ENCODE data around the gene SLMAP.

The SLMAP gene

GRCh38 chr3:57956833-57957174 lies 200.7 kb downstream of the SLMAP start:
- ATAC-seq = no peak
- Mint-ChIP-seq H3K27ac (no peak overlapping the region), H3K9me3 (no peaks in the 10 kb centered on the region)

GRCh38 chr3:57957824-57958223 lies 201.7 kb downstream of the SLMAP start:
- Mint-ChIP-seq H3K4me1 (peaks cover 22% of the 10 kb centered on the region), H3K4me3 (no peak overlapping the region), H3K27ac (peak overlapping the region; percentile 53), H3K36me3 (no peaks in the 10 kb centered on the region), H3K9me3 (no peaks in the 10 kb centered on the region), H3K27me3 (no peaks in the 10 kb centered on the region)
- no peak for ATAC-seq

More at GRCh38 chr3:57956833-57957174, 200.7 kb downstream of the SLMAP start:
- H3K27me3 Mint-ChIP-seq = no peaks in the 10 kb centered on the region
- peaks cover 22% of the 10 kb centered on the region for H3K4me1 Mint-ChIP-seq
- no peak overlapping the region for H3K4me3 Mint-ChIP-seq
- no peaks in the 10 kb centered on the region for H3K36me3 Mint-ChIP-seq

DNA sequence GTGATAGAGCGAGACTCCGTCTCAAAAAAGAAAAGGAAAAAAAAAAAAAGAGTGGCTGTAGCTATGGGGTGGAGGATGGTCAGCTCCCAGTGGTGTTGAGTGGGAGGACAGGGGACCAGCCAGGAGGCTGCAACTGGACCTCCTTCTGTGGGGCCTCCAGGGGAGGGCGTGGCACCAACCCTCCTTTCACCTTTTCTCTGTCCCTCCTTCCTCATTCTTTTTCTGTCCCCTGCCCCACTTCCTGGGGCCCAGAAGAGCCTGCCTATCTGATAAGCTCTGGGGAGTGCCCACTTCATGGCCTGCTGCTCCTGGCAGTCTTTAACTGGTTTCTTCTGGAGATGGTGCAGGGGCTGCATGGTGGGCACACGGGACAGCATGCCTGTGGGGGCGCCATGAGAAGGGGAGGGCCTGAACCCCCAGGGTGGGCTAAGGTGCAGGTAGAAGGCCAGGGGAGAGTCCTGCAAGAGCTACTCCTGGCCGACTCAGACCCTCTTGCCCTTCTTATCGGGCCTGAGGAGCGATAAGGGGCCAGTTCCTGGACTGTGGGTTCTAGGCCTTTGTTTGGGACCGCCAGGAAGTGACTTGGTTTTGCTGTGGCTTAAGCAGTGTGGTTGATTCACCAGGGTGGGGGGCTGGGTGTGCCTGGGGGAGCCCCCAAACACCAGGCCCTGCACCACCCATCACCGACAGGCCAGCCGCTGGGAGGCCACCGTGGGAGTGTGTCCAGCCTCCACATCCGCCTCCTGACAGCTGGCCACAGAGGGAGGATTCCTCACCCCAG lies 202.7 kb downstream of the SLMAP start:
- Mint-ChIP-seq H3K9me3 (no peaks in the 10 kb centered on the region), H3K27ac (peak overlapping the region; percentile 53), H3K36me3 (no peaks in the 10 kb centered on the region), H3K27me3 (no peaks in the 10 kb centered on the region), H3K4me3 (peak overlapping the region; percentile 46), H3K4me1 (peaks cover 22% of the 10 kb centered on the region)
- peak; percentile 47 for ATAC-seq

DNA sequence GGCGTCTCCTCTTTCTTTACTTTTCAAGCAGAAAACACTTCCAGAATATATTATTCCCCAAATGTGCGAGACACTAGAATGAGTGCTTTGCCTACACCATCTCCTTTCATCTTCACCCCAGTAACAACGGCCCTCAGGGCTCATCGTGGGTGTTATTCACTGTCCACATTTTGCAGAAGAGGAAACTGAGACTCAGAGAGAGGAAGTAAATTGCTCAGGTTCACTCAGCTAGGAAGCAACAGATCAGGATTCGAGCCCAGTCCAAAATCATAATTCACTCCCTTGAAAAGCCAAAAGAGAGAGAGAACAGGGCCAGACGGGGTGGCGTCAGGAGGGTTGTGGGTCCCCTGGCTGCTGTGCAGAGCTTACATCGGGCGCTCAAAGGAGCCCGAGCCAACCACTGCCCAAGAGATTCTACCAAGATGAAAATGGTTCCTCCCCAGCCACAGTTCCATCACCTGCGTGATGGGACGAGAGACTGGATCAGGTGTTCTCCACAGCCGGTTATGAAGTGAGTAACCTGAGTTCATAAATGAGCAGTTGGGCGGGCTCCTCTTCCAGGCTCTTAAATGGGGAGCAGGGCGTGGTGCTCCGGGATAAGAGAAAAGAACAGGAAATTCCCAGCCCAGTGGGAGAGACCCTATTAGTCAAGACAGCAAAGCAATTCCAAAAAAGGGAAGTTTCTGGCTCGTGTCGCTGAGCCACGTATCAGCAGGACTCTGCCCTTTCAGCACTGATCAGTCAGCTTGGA lies 203.5 kb downstream of the SLMAP start:
- Mint-ChIP-seq H3K4me3 (peak overlapping the region; percentile 46), H3K4me1 (peaks cover 22% of the 10 kb centered on the region), H3K9me3 (no peaks in the 10 kb centered on the region), H3K36me3 (no peaks in the 10 kb centered on the region), H3K27ac (peak overlapping the region; percentile 53), H3K27me3 (no peaks in the 10 kb centered on the region)
- peak; percentile 72 for ATAC-seq

- Mint-ChIP-seq H3K36me3 (no peaks in the 10 kb centered on the region), H3K27ac (peak overlapping the region; percentile 53), H3K4me1 (peaks cover 22% of the 10 kb centered on the region), H3K9me3 (no peaks in the 10 kb centered on the region), H3K4me3 (no peak overlapping the region), H3K27me3 (no peaks in the 10 kb centered on the region)
- ATAC-seq = no peak
These were observed 204.0 kb downstream of the SLMAP start for GRCh38 chr3:57960174-57960505.

GRCh38 chr3:57961177-57961827 lies 205.2 kb downstream of the SLMAP start:
- ATAC-seq = no peak
- no peak overlapping the region for H3K4me3 Mint-ChIP-seq
- peaks cover 22% of the 10 kb centered on the region for H3K4me1 Mint-ChIP-seq

DNA sequence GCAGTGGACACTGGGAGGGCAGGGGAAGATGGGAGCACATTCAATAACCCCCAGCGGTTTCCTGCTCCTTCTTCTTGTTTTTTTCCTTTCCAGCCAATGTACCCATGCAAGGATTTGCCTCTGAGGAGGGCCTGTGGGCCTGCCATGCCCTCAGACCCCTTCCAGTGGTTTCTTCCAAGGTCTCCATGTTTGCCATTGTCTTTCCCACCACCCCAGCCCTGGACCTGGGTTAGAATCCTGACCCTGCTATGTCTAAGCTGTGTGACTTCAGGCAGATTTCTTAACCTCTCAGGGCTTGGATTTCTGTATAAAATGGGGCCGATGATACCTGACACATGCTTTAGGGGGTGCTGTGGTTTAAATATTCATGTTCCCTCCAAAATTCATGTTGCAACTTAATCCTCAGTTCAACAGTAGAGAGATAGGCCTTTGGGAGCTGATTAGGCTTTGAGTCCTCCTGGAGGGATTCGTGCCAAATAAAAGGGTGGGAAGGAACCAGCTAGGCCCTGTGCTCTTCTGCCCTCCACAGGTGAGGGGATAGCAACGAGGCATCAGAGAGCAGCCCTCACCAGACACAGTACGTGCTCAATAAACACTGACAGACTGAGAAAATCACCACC lies 205.8 kb downstream of the SLMAP start:
- peaks cover 22% of the 10 kb centered on the region for H3K4me1 Mint-ChIP-seq
- H3K36me3 Mint-ChIP-seq = no peaks in the 10 kb centered on the region
- no peak overlapping the region for H3K4me3 Mint-ChIP-seq
- no peak for ATAC-seq
- H3K27me3 Mint-ChIP-seq = no peaks in the 10 kb centered on the region
- H3K9me3 Mint-ChIP-seq = no peaks in the 10 kb centered on the region
- no peak overlapping the region for H3K27ac Mint-ChIP-seq

More at GRCh38 chr3:57961177-57961827, 205.2 kb downstream of the SLMAP start:
- Mint-ChIP-seq H3K36me3 (no peaks in the 10 kb centered on the region), H3K27ac (no peak overlapping the region), H3K9me3 (no peaks in the 10 kb centered on the region), H3K27me3 (no peaks in the 10 kb centered on the region)

DNA sequence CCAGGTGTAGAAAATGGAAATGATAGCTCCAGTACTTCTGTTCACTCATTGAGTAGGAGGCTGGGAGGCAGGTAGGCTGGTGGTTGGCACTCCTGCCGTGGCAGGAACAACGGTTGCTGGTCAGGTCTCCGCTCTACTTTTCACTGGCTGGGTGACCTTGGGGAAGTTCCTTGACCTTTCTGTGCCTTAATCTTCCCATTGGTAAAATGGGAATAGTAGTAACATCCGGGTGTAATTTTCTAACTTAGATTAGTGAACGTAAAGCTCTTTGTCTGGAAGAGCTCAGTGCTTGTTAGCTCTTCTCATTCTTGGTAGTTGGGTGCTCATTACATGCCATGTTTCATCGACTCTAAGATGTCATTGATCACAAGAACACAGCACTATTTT lies 206.3 kb downstream of the SLMAP start:
- no peaks in the 10 kb centered on the region for H3K9me3 Mint-ChIP-seq
- no peak for ATAC-seq
- no peak overlapping the region for H3K4me3 Mint-ChIP-seq
- no peaks in the 10 kb centered on the region for H3K27me3 Mint-ChIP-seq
- peaks cover 22% of the 10 kb centered on the region for H3K4me1 Mint-ChIP-seq
- H3K36me3 Mint-ChIP-seq = no peaks in the 10 kb centered on the region
- no peak overlapping the region for H3K27ac Mint-ChIP-seq

DNA sequence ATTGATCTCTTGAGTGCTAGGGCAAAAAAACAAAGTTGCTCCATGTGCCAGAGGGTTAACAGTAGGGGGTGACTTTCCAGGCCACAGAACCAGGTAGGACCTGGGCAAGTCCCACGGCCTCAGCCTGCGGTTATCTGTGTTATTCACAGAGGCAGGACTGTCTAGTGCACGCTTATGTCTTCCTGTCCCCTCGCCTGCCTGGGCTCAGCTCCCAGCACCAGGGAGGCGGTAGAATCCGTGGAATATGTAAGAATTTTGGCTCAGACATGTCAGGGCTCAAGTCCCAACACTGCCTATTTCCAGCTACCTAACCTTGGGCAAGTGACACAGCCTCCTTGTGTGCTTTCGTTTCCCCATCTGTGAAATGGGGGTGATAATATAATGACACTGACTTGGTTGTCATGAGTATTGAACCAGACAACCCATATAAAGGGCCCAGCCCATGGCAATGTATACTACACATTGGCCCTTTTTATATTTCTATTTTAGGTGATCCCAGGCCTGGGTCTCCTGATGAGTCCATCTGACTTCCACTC lies 207.8 kb downstream of the SLMAP start:
- Mint-ChIP-seq H3K4me1 (peaks cover 14% of the 10 kb centered on the region), H3K27me3 (no peaks in the 10 kb centered on the region), H3K4me3 (no peak overlapping the region), H3K9me3 (no peaks in the 10 kb centered on the region), H3K36me3 (no peaks in the 10 kb centered on the region), H3K27ac (no peak overlapping the region)
- ATAC-seq = no peak

GRCh38 chr3:57966829-57967228 lies 210.7 kb downstream of the SLMAP start:
- Mint-ChIP-seq H3K4me1 (peaks cover 3% of the 10 kb centered on the region), H3K36me3 (no peaks in the 10 kb centered on the region), H3K9me3 (no peaks in the 10 kb centered on the region), H3K4me3 (no peak overlapping the region), H3K27ac (no peak overlapping the region), H3K27me3 (no peaks in the 10 kb centered on the region)
- no peak for ATAC-seq

DNA sequence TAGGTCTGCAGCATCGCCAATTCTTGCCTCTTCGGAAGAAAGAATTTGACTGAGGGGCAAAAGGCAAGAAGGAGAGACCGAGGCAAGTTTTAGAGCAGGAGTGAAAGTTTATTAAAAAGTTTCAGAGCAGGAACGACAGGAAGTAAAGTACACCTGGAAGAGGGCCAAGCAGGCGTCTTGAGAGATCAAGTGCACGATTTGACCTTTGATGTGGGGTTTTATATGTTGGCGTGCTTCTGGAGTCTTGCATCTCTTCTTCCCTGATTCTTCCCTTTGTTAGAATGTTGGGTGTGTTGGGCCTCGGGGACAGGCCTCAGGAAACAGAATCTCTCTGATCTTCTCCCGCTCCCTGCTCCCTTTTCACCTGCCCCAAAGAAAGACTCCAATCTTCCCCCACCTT lies 211.5 kb downstream of the SLMAP start:
- Mint-ChIP-seq H3K27ac (no peak overlapping the region), H3K27me3 (no peaks in the 10 kb centered on the region), H3K36me3 (no peaks in the 10 kb centered on the region), H3K4me3 (no peak overlapping the region), H3K9me3 (no peaks in the 10 kb centered on the region), H3K4me1 (peaks cover 11% of the 10 kb centered on the region)
- ATAC-seq = no peak

- H3K36me3 Mint-ChIP-seq = no peaks in the 10 kb centered on the region
- no peak overlapping the region for H3K27ac Mint-ChIP-seq
- no peaks in the 10 kb centered on the region for H3K9me3 Mint-ChIP-seq
- no peaks in the 10 kb centered on the region for H3K27me3 Mint-ChIP-seq
- no peak for ATAC-seq
- no peak overlapping the region for H3K4me3 Mint-ChIP-seq
- peaks cover 12% of the 10 kb centered on the region for H3K4me1 Mint-ChIP-seq
These were observed 212.4 kb downstream of the SLMAP start for GRCh38 chr3:57968501-57968900.

DNA sequence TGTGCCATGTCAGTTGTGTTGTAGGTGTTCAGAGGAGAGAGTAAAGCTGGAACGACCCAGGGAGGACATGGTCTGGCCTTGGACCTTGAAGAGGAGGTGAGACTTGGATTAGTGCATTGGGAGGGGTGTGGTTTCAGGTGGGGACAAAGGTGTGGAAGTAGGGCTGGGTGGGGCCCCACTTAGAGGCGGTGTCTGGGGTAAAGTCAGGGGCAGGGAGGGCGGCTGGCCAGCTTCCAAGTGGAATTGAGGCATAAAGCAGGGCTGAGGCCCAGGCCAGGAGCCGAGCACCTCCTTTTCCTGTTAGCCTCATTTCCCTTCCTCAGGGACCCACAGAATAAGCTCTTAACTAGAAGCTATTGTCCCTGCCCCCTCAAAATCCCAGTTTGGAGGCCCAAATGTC lies 215.9 kb downstream of the SLMAP start:
- Mint-ChIP-seq H3K9me3 (no peaks in the 10 kb centered on the region), H3K4me3 (no peak overlapping the region), H3K27ac (no peak overlapping the region), H3K4me1 (peaks cover 12% of the 10 kb centered on the region), H3K36me3 (no peaks in the 10 kb centered on the region), H3K27me3 (no peaks in the 10 kb centered on the region)
- no peak for ATAC-seq

DNA sequence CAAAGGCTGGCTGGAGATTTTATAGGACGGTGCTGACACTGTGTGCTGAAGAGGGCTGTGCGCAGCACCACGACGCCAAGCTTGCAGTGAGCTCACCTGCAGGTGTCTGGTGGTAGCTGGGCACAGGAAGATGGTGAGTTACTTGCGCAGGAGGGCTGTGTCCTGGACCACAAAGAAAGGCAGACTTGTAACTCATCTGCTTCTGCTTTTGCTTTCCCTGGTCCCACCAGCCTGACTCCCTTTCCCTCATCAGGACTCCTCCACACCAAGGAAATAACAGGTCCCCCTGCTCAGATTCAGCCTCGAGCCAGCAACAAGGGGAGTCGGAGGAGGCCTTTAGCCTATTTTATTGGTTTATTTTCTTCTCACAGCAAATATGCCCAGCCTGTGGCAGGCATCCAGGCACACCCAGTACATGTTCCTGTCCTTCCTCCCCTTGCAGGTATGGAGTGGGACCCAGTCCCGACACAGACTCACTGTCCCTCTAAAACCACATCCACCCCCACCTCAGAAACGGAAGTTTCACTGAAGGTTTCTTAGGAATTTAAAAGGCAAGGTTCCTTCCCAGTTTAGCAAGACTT lies 216.5 kb downstream of the SLMAP start:
- Mint-ChIP-seq H3K4me3 (no peak overlapping the region), H3K36me3 (no peaks in the 10 kb centered on the region), H3K9me3 (no peaks in the 10 kb centered on the region), H3K4me1 (peaks cover 12% of the 10 kb centered on the region), H3K27me3 (no peaks in the 10 kb centered on the region), H3K27ac (no peak overlapping the region)
- no peak for ATAC-seq

All from stimulated activated memory B cell treated with anti-CD40 and anti-IgM and Interleukin-4, amounts not matched to agents 10 μg/mL and 1 μg/mL and 100 μg/mL, for 72 hours (primary cell).